GM12892 (cell line): ENCODE data around the gene KCNT1.

Experiments used
- POLR2A ChIP-seq: IDR thresholded peaks from 2 replicates; pipeline ENCODE4 v1.6.1; 2011; ENCODE audit warnings: low read depth, low read length, control low read depth
- POLR2AphosphoS5 ChIP-seq: IDR thresholded peaks from 2 replicates; pipeline ENCODE4 v1.6.1; 2011; ENCODE audit warnings: low read depth, low read length, control low read depth
- TAF1 ChIP-seq: IDR thresholded peaks from 2 replicates; pipeline ENCODE4 v1.6.1; 2011; ENCODE audit warnings: low read depth, mild to moderate bottlenecking, control low read depth, low read length, borderline replicate concordance

- TF ChIP-seq TAF1 (no peak), POLR2A (no peak), POLR2AphosphoS5 (no peak)
Observed at GRCh38 chr9:135727257-135727875, 25.4 kb downstream of the KCNT1 start.
